Measurements from ENCODE around the gene C5.

GRCh38 chr9:120912958-120913646, 137.0 kb downstream of the C5 start:
- no peak for TF ChIP-seq POLR2AphosphoS5 (IDR thresholded peaks at IDR 0.05)
- TF ChIP-seq, protein P1, sequence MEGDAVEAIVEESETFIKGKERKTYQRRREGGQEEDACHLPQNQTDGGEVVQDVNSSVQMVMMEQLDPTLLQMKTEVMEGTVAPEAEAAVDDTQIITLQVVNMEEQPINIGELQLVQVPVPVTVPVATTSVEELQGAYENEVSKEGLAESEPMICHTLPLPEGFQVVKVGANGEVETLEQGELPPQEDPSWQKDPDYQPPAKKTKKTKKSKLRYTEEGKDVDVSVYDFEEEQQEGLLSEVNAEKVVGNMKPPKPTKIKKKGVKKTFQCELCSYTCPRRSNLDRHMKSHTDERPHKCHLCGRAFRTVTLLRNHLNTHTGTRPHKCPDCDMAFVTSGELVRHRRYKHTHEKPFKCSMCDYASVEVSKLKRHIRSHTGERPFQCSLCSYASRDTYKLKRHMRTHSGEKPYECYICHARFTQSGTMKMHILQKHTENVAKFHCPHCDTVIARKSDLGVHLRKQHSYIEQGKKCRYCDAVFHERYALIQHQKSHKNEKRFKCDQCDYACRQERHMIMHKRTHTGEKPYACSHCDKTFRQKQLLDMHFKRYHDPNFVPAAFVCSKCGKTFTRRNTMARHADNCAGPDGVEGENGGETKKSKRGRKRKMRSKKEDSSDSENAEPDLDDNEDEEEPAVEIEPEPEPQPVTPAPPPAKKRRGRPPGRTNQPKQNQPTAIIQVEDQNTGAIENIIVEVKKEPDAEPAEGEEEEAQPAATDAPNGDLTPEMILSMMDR (IDR thresholded peaks at IDR 0.05) = no peak
- TF ChIP-seq POLR2A (IDR thresholded peaks at IDR 0.05) = no peak
